A549 treated with ZK216348 at 1 μM for 4 hours (cell line): Measurements from ENCODE around the gene IFIT1B. TPM values are rescaled to one million over a fixed set of nuclear protein-coding genes. Genes with fewer than 3 reads are reported as not detected.

ENCODE experiments used
- total RNA-seq: library from RNA; stranded (reverse); fragments of 200-300 nt; extraction: Qiagen RNA extraction; gene quantifications from 5 replicates; pipeline ENCODE4 v1.2.3, GENCODE V29; 2022; ENCODE audit warnings: low read depth

Gene IFIT1B
- total RNA-seq, result not detected in 5 replicates

GRCh38 chr10:89377705-89378637, at the start of gene IFIT1B:
Gene IFIT1B (plus strand): TSS chr10:89378056. CDS start chr10:89378136, 80 bp downstream.

GRCh38 chr10:89391907-89392756, 14.3 kb downstream of the IFIT1B start, which contains the start of gene IFIT1:
Gene IFIT1 (plus strand): TSS chr10:89392623. CDS start chr10:89392713, 90 bp downstream.

GRCh38 chr10:89414146-89414878, 36.5 kb downstream of the IFIT1B start, which contains the start of gene IFIT5:
Gene IFIT5 (plus strand): TSS chr10:89414568. CDS start chr10:89414799, 231 bp downstream.

Other genes starting within 250 kb of the IFIT1B start
- gene CH25H, start 170.7 kb upstream of the IFIT1B start, total RNA-seq, result 0.15 TPM in 1 of 5 replicates, not detected in the others
- gene LIPA, start 126.3 kb upstream of the IFIT1B start, total RNA-seq, result 40.5 to 50.3 TPM (median 45.2 TPM) in 5 replicates
- 1.7 to 4.5 TPM (median 2.8 TPM) in 5 replicates for gene IFIT2, start 76.0 kb upstream of the IFIT1B start, total RNA-seq
- gene IFIT3, start 50.1 kb upstream of the IFIT1B start, total RNA-seq, result 3.8 to 7.2 TPM (median 4.9 TPM) in 5 replicates
- gene IFIT1, start 14.6 kb downstream of the IFIT1B start, total RNA-seq, result 3.5 to 7.0 TPM (median 4.8 TPM) in 5 replicates
- 6.8 to 13.9 TPM (median 8.6 TPM) in 5 replicates for gene IFIT5, start 36.5 kb downstream of the IFIT1B start, total RNA-seq
- 0.09 to 0.27 TPM (median 0.19 TPM) in 5 replicates for gene SLC16A12, start 157.5 kb downstream of the IFIT1B start, total RNA-seq